LoVo (cell line): ENCODE data around the gene LSAMP.

Experiments
- DNase-seq: peaks from one replicate; pipeline ENCODE4 v3.0.0-alpha.2; 2016; ENCODE audit warnings: low spot score

Gene LSAMP

DNA sequence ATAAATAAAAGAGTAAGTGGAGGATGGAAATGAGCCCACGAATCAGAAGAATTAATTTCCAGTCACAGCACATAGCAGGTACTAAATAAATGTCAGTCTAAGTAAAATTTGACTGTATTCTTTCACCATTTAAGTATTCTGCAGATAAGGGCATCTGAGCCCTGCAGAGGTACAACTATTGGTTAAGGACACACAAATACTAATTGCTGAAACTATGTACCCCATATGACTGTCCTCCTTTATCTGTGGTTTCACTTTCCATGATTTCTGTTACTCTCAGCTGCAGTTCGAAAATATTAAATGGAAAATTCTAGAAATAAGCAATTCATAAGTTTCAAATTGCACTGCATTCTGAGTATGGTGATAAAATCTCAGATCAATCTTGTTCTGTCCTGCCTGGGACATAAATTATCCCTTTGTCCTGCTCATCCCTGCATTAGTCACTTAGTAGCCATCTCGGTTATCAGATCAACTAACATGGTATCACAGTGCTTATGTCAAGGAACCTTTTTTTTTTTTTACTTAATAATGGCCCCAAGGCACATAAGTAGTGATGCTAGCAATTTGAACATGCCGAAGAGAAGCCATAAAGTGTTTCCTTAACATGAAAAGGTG, 95.1 kb downstream of the LSAMP start:
- no peak for DNase-seq

DNA sequence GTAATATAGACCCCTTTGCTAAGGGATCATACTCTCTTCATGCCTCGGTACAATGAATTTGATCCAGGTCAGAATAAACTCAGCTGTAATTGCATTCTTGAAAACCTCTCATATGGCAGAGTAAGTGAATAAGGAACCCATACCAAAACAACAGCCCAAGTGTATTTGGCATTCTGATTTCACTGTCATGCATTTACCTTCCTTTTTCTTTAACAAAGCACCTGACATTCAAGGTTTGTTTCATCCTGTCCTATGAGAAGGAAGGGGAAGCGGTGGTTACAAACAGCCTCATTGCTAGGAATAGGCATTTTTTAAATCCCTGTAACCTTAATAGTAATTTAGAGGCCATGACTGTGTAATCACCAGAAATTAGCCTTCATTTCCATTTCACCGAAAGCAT, 97.1 kb downstream of the LSAMP start:
- no peak for DNase-seq

DNA sequence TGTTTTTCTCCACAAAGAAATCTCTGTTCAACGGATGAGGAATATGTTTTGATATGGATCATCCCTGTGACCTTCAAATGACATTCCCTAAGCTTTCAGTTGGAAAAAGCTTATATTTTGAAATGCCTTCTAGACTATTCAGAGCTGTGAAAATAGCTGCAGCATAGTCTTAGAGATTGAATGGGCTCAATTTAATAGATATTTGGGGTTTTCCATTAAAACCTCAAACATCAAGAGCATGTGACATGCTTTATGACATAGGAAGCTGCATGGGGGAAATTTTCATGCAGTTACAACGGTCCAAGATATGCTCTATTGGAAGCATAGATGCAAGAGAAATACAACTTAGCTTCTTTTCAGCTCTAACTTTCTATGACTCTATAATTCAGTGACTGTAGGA, 102.8 kb downstream of the LSAMP start:
- no peak for DNase-seq

DNA sequence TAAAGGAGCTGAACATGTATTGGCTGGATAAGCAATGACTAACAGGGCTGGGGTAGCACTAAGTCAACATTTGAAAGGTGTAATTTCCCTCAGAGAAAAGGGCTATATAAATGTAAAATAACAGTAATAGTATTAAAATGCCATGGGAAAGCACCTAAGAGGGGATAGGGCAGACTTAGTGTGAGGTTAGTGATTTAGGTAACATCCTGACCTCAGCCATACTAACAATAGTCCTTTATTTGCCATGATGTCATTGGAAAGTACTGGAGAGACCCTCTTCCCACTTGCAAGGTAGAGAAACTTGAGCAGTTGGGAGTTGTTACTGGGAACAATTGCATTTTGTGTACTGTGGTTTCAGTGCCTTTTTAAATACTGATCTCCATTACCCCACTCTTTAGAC, 103.4 kb downstream of the LSAMP start:
- no peak for DNase-seq

DNA sequence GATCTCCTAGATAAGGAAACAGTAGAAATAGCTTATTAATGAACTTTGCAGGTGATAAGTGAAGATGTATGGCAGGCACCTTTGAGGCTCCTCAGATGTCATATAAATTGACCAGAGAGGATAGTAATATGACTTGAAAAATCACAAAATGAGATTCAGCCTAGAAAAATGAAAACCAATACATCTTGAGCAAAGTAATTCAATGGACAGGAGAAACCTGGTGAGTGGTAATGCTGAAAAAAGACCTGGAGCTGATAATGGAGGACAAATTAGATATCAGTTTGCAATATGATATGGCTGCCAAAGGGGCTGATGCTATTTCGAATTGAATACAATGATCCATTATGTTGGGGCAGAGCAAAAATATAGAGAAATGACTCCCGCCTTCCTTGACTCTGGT, 103.9 kb downstream of the LSAMP start:
- no peak for DNase-seq

DNA sequence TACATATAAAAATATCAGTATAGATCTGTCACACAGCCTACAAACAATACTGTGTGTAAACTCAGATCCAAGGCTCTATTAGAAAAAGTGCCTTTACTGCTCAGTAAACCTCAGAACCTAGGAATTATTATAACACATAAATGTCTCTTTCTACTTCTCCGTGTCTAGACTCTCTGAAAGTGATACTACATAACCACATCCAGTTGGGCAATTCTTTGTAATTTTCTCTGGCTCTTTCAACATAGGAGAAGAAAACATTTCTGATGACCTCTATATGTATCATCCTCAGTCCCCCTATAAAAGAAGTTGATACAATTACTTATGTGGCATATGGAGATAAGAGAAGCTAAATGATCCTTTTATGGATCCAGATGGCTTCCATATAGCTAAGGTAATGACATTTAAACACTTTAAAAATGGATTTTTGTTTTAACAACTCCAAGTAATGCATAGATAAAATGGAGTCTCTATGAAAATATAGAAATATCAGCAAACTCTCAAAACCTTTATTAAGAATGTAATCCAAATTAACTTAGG, 104.5 kb downstream of the LSAMP start:
- DNase-seq = no peak

DNA sequence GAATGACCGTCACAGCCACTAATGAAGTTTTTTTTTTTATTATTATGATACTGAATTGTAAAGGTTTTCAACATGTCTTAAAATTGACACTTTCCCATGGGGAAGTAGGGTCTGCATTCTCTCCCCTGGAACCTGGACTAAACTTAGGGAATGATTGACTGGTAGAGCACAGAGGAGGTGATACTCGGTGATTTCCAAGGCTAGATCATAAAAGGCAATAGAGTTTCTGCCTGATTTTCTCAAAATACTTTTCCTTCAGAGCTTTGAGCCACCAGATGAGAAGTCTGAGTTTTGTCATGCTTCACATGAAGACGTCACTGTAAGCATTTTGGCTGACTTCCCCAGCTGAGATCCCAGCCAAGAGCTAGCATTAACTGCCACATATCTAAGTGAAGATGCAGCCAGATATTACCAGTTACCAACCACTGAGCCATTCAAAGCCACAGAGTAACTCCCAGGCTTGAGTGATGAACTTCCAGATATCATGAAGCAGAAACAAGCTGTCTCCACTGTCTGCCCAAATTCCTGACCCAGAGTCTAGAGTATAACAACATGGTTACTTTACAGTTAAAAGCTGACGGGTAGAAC, 105.8 kb downstream of the LSAMP start:
- no peak for DNase-seq

DNA sequence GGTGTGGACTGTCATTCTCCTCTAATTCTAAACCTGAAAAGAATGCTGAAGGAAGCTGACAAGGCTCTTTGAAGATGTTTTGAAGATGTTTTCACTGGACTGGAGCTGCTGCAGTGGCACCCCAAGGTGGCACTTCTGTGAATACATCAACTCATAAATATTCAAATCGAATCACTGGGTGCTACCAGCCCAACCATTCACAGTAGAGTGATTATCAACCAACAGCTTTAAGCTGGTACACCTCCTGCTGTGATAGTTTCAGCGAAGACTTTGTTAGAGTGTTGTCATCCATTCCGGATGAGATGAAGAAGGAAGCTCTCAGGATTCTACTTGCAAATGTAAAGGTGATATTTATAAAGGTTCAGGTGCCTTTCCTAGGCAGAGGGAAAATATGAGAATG, 106.6 kb downstream of the LSAMP start:
- DNase-seq = no peak

DNA sequence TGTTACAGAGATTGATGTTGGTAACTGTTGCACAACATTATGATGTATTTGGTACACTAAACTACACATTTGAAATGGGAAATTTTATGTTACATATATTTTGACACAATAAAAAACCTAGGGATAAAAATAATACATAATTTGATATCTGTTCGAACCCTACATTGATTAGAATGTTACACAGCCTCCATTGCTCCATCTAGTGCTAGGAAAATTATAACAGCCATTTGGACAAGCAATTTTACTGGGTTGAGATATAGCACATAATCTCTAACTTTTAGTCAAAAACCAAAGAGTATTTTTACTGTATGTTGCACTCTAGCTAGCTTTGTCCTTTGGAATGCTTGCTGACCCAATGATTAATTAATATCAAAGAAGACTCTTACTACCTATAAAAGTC, 108.1 kb downstream of the LSAMP start:
- no peak for DNase-seq

DNA sequence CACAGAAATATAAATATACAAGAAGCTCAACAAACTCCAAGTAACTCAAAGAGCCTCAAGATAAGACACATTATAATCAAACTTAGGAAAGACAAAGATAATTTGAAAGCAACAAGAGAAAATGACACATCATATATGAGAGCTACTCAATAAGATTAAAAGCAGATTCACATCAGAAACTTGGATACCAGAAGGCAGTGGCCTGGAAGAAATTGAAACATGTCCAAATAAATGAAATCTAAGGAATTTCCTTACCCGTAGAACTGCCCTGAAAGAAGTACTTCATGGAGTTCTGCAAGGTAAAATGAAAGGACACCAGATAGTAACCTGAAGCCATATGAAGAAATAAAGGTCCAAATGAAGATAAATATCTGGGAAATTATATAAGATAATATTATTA, 113.9 kb downstream of the LSAMP start:
- no peak for DNase-seq

DNA sequence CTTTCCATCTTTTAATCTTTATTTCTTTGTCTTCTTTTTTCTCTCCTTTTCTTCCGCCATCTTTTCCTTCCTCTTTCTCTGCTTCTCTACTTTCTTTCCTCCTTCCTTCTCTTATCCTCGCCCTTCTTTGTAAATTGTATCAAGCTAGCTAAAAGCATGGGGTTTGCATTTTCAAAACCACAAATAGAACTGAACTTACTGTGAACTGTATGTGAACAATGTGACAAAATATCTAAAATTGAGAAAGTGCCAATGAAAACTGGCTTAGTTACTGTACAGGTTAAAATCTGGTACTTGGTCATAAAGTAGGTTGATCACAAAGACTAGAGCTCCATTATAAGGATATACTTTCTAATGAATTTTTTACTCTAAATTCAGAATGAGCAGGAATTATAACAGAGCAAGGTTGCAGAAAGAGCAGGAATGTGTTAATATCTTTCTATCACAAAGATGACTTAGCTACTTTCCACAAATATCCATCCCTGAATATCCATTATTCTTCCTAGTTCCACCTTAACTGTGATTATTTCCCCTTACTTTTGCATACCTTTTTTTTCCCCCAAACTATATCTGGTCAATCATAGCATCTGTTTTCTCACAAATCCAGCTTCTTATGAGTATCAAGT, 122.4 kb downstream of the LSAMP start:
- DNase-seq = no peak

DNA sequence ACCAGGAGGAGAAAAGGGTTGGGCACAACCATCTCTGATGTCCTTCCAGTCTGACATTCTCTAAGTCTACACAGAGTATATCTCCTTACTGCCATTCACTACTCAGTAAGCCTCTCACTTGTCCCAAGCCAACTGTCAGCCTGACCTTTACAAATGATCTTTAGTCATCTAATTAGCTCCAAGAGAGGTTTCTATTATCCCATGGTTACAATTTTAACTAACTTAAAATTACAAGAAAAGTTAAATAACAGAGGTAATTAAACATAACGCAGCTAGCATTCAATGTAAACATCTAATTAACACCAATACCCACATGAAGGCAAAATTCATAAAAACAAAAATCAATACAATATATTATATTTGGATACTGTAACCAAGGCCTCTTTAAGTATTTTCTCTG, 126.9 kb downstream of the LSAMP start:
- no peak for DNase-seq

DNA sequence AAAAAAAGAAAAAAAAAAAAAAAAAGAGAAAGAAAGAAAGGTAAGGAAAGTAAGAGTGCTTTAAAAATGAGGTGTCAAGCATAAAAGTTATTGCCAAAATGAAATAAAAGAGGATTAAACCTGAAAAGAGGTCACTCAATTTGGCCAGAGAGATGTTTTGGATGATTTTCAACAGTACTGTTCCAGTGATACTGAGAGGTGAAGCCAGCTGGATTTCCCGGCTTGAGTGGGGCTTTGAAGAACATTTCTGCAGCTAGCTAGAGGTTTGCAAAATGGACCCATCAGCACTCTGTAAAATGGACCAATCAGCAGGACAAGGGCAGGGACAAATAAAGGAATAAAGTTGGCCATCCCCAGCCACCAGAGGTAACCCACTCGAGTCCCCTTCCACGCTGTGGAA, 128.5 kb downstream of the LSAMP start:
- no peak for DNase-seq

DNA sequence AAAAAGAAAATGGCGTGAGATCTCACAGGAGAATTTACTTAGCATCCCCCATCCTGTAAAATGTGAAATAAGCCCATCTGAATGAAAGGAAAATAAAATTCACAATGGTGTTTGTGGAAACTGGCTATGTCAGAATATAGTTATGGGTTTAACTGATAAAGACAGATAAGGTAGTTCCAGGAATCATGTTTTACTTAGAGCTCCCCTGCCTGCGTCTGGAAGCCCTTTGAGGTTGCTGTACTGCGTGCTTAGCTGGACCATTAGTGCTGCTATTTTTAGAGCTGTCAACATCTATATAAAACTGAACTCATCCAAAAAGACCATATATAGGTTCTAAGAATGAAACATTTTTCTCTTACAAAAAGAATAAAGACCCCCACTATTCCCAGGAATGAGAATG, 130.8 kb downstream of the LSAMP start:
- no peak for DNase-seq

DNA sequence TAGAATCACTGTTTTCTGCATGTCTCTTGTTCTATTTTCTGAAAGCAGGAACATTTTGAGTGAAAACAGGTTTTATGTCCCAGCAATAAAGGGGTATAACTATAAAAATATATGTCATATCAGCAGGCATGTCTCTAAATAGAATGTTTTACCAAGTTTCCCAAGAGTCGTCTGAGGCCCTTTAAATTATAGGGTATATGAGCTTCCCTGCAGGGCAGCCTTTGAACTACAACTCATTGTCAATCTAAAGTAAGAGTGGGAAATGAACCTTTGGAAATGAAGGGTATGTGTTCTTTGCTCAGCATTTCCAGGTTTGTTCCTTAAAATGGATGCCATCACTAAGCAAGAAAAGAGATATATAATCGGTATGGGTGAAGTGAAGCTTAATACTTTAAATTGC, 138.6 kb downstream of the LSAMP start:
- DNase-seq = no peak

DNA sequence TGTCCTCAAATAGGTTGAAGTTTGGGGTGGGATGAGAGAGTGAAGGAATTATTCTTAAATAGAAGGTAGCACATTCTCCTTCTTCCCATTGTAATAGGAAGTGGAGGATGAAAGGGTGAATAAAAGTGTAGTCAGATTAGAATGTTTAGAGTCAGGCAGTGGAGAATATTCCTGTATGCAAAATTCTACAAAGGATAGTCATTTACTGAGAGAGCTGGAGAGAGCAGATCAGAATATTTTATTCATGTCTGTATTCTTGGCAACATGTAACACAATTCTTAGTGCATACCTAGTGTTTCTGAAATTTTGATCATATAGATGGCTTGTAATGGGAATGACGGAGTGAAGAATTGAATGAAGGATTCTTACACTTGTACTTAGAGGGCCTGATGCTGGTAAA, 139.1 kb downstream of the LSAMP start:
- DNase-seq = no peak

DNA sequence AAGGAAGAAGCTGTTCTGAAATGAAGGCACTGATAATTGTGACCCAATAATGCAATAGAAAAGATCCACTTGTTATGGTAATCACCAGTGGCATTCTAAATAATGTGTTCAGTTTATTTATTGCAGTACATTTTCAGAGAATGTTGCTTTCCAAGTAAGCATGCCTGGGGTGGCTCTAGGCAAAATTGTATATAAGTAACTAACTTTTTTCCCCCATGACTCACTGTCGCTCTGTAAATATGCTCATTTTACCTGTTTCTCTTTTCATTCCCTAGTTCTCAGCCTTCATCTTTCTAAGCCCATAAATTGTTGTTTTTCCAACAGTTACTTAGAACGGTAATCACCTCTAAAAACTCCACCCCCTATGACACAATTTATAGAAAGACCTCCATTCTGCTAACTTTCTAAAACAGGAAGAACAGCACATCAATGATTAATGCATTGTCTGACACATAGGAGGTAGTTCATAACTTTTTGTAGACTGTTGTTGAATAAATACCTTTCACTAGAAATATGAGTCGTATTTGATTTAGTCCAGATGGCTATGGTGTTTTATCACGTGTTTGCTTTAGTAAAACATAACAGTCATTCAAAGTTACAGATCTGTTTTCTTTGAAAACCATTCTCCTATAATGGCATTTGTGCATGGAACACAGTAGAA, 143.1 kb downstream of the LSAMP start:
- DNase-seq = no peak

DNA sequence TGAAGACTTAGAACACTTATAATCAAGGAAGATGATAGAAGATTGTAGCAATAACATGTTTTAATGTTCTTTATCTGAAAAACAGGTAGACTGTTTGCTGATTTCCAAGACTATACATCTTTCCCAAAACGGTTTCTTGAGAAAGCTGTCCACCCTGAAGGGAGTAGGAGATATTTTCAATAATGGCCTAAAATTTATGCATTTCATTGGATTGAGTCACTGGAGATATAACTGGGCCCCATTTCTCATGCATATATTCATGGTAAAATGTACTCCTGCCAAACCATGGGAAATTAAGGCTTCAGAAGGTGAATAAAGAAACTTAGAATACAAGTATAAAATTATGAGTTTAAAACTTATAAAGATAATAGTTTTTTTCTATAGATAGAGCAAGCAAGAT, 143.9 kb downstream of the LSAMP start:
- DNase-seq = no peak

DNA sequence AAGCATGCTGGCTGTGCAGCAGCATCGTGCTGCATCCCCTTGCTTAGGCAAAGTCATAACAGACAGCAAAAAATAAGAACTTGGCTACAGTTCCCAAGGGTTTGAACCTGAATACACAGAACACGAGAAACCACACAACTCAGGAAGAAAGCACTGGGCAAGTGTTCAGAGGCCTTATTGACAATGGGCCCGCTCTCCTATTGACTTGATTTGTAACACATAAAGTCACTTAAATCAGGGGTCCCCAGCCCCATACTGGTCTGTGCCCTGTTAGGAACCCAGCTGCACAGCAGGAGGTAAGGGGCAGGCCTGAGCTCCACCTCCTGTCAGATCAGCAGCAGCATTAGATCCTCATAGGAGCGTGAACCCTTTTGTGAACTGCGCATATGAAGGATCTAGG, 145.1 kb downstream of the LSAMP start:
- DNase-seq = no peak

DNA sequence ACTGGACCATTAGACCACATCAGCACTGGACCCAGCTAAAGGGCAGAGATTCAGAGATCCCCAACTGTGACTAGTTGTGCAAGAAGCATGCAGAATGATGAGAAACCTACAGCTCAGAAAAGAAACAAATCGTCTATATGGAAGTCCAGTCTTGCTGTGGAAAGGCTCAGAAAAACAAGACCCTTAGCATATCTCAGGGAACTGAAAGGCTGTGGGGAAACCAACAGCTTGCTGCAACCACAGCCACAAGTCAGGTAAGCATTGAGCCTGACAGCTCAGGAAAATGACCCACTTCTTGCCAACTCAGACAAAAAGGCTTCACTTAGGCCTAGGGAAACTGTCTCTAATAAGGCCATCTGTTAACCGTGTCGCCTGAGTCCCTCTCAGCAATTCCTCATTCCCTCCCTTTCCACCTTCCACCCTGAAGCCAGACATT, 145.6 kb downstream of the LSAMP start:
- no peak for DNase-seq

DNA sequence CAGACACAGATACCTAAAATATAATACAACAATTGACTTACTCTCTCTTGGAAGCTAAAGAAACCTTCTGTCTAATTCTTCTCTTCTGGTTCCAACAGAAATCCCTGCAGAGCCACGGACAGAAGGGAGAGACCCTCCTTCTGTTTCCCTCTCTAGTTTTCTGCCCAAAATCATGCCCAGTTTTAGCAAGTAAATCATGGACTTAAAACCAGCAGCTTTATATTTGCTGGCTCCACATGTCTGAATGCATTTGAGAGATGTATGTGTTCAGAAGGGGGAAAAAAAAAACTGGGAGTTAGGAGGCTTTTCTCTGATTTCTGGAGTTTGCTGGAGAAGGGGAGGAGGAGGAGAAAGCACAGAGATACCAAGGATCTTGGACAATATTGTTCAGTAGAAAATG, 147.1 kb downstream of the LSAMP start:
- no peak for DNase-seq

DNA sequence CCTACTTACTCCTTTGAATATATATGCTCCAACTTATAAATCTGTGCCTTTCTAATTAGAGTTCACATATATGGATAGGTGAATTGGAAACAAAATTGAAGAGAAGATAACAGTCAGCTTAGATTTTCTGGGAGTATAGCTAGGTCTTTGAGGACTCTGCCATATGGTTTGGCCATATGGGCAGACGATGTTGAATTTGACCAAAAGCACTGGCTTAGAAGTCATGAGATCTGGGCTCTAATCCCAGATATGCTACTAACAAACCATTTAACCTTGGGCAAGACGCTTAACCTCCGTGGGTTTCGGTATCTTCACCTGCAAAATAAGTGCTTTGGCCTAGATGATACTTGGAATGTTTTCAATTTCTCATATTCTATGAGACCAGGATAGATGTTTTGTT, 154.1 kb downstream of the LSAMP start:
- DNase-seq = no peak

DNA sequence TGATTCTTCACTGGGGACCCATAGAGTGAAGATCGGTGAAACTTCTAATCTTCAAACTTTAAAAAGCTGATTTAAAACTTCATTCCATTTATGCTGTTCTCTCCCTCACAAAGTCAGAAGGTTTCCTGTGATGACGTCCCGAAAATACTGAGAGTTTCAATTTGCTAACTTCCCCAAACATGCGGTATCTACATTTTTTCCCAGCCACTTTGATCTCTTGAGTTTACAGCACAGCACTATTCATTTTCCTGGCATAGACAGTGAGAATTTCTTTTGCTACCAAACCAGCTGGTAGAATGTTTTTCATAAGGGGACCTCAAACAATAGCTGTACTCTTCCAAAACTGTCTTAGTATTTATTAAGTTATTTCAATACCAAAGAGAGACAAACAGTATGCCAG, 156.8 kb downstream of the LSAMP start:
- DNase-seq = no peak
